HG03565 (cell line): ENCODE results near the gene FAM83G.
A peak's percentile ranks its signal among the peaks of the same experiment; 100 is the strongest.
"Not testable (repeated sequence)": the region's sequence is repeated elsewhere in the genome, so short reads cannot be mapped to it uniquely, and the experiment has no call there.

Source experiments
- ATAC-seq: cut with Tn5 transposase; IDR thresholded peaks from one replicate; pipeline ENCODE4 v1.9.1; 2021; ENCODE audit warnings: mild to moderate bottlenecking, moderate library complexity; ENCODE audit not compliant: unreplicated experiment

Gene FAM83G

GRCh38 chr17:18932360-18933055, 72.1 kb downstream of the FAM83G start:
- no peak for ATAC-seq

GRCh38 chr17:18928628-18929125, 75.9 kb downstream of the FAM83G start:
- ATAC-seq, result no peak

GRCh38 chr17:18925187-18925586, 79.4 kb downstream of the FAM83G start:
- no peak for ATAC-seq

GRCh38 chr17:18922596-18922995, 82.0 kb downstream of the FAM83G start:
- ATAC-seq, result not testable (repeated sequence)

- ATAC-seq, result peak; percentile 57
These were observed 82.6 kb downstream of the FAM83G start for GRCh38 chr17:18921912-18922451.

- ATAC-seq, result peak; percentile 4
These were observed 83.1 kb downstream of the FAM83G start for GRCh38 chr17:18921485-18921884.

- no peak for ATAC-seq
These were observed 83.6 kb downstream of the FAM83G start for GRCh38 chr17:18920911-18921441.

GRCh38 chr17:18919963-18920362, 84.6 kb downstream of the FAM83G start:
- no peak for ATAC-seq
